ENCODE data around the gene ADM5.

Gene ADM5

GRCh38 chr19:49691243-49692146, 2.1 kb downstream of the ADM5 start:
- Histone ChIP-seq H3K27ac (no peak overlapping the region), H3K36me3 (peaks cover 0 to 36% (median 29%) of the 10 kb centered on the region in 11 experiments; a peak in 20 of 22 replicates), H3K4me1 (peaks cover 37 to 58% (median 50%) of the 10 kb centered on the region in 10 experiments), H3K4me2 (peak overlapping the region; percentile 68 to 95 (median 80)), H3K9ac (peak overlapping the region in 2 of 11 experiments; percentile 7 to 21; a peak in 3 of 22 replicates), H3K9me3 (replicated peaks in 1 of 11) (no peaks in the 10 kb centered on the region), H4K20me1 (peaks cover 0 to 41% (median 34%) of the 10 kb centered on the region in 11 experiments; a peak in 17 of 22 replicates), H3K27me3 (peaks cover 21 to 35% (median 30%) of the 10 kb centered on the region in 11 experiments), H3K4me3 (peak overlapping the region in 9 of 10 experiments; percentile 22 to 56 (median 38); a peak in 16 of 20 replicates)
- TF ChIP-seq Cebpa-rat (IDR thresholded peaks at IDR 0.05), result no peak

- Histone ChIP-seq H3K4me3 (no peak overlapping the region), H3K4me1 (peaks cover 33 to 57% (median 46%) of the 10 kb centered on the region in 10 experiments), H3K27me3 (peaks cover 21 to 35% (median 30%) of the 10 kb centered on the region in 11 experiments), H3K4me2 (peak overlapping the region in 3 of 11 experiments; percentile 15 to 40 (median 18); a peak in 4 of 22 replicates), H3K9me3 (replicated peaks in 1 of 11) (no peaks in the 10 kb centered on the region), H3K27ac (no peak overlapping the region), H3K36me3 (peaks cover 0 to 32% (median 26%) of the 10 kb centered on the region in 11 experiments; a peak in 20 of 22 replicates), H3K9ac (no peak overlapping the region), H4K20me1 (peaks cover 0 to 37% (median 33%) of the 10 kb centered on the region in 11 experiments; a peak in 17 of 22 replicates)
- TF ChIP-seq Cebpa-rat (IDR thresholded peaks at IDR 0.05), result no peak
These were observed 2.7 kb downstream of the ADM5 start for GRCh38 chr19:49692147-49692506.

- H3K4me1 ChIP-seq, result peaks cover 1 to 17% (median 7%) of the 10 kb centered on the region in 10 experiments; a peak in 17 of 20 replicates
- no peaks in the 10 kb centered on the region for H3K36me3 ChIP-seq
These were observed 6.7 kb downstream of the ADM5 start for GRCh38 chr19:49696115-49696514.

GRCh38 chr19:49696865-49697264, 7.5 kb downstream of the ADM5 start:
- peaks cover 0 to 12% (median under 1%) of the 10 kb centered on the region in 10 experiments; a peak in 4 of 20 replicates for H3K4me1 ChIP-seq
- no peaks in the 10 kb centered on the region for H3K36me3 ChIP-seq
- H3K27me3 ChIP-seq, result peaks cover 0 to 2% (median 0%) of the 10 kb centered on the region in 11 experiments; a peak in 3 of 22 replicates
- no peak overlapping the region for H3K4me3 ChIP-seq
- H3K9me3 ChIP-seq (replicated peaks in 1 of 11), result no peaks in the 10 kb centered on the region
- H3K27ac ChIP-seq, result no peak overlapping the region
- H3K4me2 ChIP-seq, result no peak overlapping the region
- H4K20me1 ChIP-seq, result no peaks in the 10 kb centered on the region
- H3K9ac ChIP-seq, result no peak overlapping the region
- no peak for TF ChIP-seq Cebpa-rat (IDR thresholded peaks at IDR 0.05)

More at GRCh38 chr19:49696115-49696514, 6.7 kb downstream of the ADM5 start:
- Histone ChIP-seq H3K4me2 (no peak overlapping the region), H3K9me3 (replicated peaks in 1 of 11) (no peaks in the 10 kb centered on the region), H4K20me1 (no peaks in the 10 kb centered on the region; a peak in 1 of 22 replicates), H3K27ac (no peak overlapping the region), H3K4me3 (no peak overlapping the region), H3K27me3 (peaks cover 4 to 9% (median 6%) of the 10 kb centered on the region in 11 experiments), H3K9ac (no peak overlapping the region)
- TF ChIP-seq Cebpa-rat (IDR thresholded peaks at IDR 0.05), result no peak

- Histone ChIP-seq H3K36me3 (no peaks in the 10 kb centered on the region), H3K27me3 (no peaks in the 10 kb centered on the region), H3K4me3 (no peak overlapping the region), H3K4me1 (peaks cover 0 to 8% (median 0%) of the 10 kb centered on the region in 10 experiments; a peak in 4 of 20 replicates), H4K20me1 (no peaks in the 10 kb centered on the region), H3K4me2 (no peak overlapping the region), H3K27ac (no peak overlapping the region), H3K9ac (no peak overlapping the region), H3K9me3 (replicated peaks in 1 of 11) (no peaks in the 10 kb centered on the region)
- no peak for TF ChIP-seq Cebpa-rat (IDR thresholded peaks at IDR 0.05)
These were observed 10.0 kb downstream of the ADM5 start for GRCh38 chr19:49699364-49699763.

- no peaks in the 10 kb centered on the region for H3K36me3 ChIP-seq
- no peak overlapping the region for H3K4me3 ChIP-seq
- H3K4me1 ChIP-seq, result peaks cover 0 to 8% (median 0%) of the 10 kb centered on the region in 10 experiments; a peak in 4 of 20 replicates
- no peaks in the 10 kb centered on the region for H3K9me3 ChIP-seq (replicated peaks in 1 of 11)
- no peak overlapping the region for H3K27ac ChIP-seq
- no peak for TF ChIP-seq Cebpa-rat (IDR thresholded peaks at IDR 0.05)
- H3K9ac ChIP-seq, result no peak overlapping the region
- no peak overlapping the region for H3K4me2 ChIP-seq
- no peaks in the 10 kb centered on the region for H4K20me1 ChIP-seq
- H3K27me3 ChIP-seq, result no peaks in the 10 kb centered on the region
These were observed 11.2 kb downstream of the ADM5 start for GRCh38 chr19:49700563-49700962.

- Histone ChIP-seq H3K36me3 (no peaks in the 10 kb centered on the region), H3K4me1 (peaks cover 0 to 8% (median 0%) of the 10 kb centered on the region in 10 experiments; a peak in 4 of 20 replicates), H3K9ac (no peak overlapping the region), H3K27ac (no peak overlapping the region), H3K4me2 (no peak overlapping the region), H4K20me1 (no peaks in the 10 kb centered on the region), H3K9me3 (replicated peaks in 1 of 11) (no peaks in the 10 kb centered on the region), H3K27me3 (no peaks in the 10 kb centered on the region), H3K4me3 (no peak overlapping the region)
- no peak for TF ChIP-seq Cebpa-rat (IDR thresholded peaks at IDR 0.05)
These were observed 11.9 kb downstream of the ADM5 start for GRCh38 chr19:49701271-49701786.

- no peak overlapping the region for H3K27ac ChIP-seq
- H3K9ac ChIP-seq, result no peak overlapping the region
- TF ChIP-seq Cebpa-rat (IDR thresholded peaks at IDR 0.05), result no peak
- no peak overlapping the region for H3K4me2 ChIP-seq
- no peaks in the 10 kb centered on the region for H4K20me1 ChIP-seq
- no peaks in the 10 kb centered on the region for H3K9me3 ChIP-seq (replicated peaks in 1 of 11)
- H3K4me3 ChIP-seq, result no peak overlapping the region
- H3K27me3 ChIP-seq, result no peaks in the 10 kb centered on the region
- peaks cover 0 to 7% (median 0%) of the 10 kb centered on the region in 10 experiments; a peak in 4 of 20 replicates for H3K4me1 ChIP-seq
- no peaks in the 10 kb centered on the region for H3K36me3 ChIP-seq
These were observed 15.7 kb downstream of the ADM5 start for GRCh38 chr19:49704888-49705642.
